GM21723 (cell line): Measurements from ENCODE around the gene ITGA1.

Experiments
- ATAC-seq: cut with Tn5 transposase; IDR thresholded peaks from one replicate; pipeline ENCODE4 v1.9.1; 2021; ENCODE audit warnings: mild to moderate bottlenecking, moderate library complexity; ENCODE audit not compliant: unreplicated experiment

Gene ITGA1

DNA sequence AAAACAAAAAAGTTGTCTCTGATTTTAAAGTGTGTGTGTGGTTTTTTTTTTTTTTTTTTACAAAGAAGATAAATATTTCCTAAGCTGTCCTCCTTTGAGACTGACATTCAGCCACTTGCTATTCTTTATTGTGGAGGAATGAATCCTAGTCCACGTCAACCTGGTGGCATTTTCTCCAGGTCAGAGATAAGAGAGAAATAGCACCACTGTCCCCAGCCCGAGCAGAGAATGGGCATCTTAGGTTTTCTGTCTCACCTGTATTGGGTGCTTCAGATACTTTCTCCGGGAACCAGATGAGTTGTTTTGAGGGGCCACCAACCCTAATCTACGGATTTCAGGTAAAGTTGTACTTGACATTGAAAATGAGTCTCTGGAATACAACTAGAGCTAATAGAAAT lies 202.8 kb downstream of the ITGA1 start:
- no peak for ATAC-seq

DNA sequence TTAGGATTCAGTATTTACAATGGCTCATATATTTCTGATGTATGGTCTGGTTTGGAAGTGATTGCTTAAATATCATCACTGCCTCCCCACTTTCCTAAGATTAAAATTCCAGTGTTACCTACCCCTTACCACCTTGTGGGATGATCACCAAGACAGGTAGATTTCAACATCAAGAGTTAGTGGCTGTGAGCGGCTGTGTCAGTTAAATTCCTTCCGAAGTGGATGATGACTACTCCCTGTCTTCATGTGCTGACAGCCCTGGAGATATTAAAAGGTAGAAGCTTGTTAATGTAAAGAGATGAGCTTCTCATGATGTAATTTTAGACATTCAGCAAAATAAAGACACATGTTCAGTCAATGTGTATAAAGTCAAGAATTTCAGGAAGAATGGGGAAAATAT lies 205.7 kb downstream of the ITGA1 start:
- ATAC-seq = no peak

DNA sequence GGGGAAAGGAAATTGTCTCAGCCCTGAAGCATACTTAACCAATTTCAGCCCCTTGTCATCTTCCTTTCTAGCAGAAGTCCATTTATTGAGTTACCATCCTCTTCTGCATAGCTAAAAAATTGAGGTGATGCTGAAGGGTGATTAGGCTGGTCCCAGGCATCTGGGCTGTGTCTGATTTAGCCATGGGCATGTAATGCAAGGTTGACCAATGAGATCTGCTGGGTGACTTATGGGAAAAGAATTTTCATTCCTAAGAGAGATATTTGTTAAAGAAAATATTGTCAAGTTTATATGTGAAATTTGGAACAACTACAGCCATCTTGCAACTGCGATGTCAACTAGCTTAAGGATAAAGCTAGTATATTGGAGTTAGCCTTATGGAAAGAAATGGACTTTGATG lies 206.6 kb downstream of the ITGA1 start:
- ATAC-seq = no peak

DNA sequence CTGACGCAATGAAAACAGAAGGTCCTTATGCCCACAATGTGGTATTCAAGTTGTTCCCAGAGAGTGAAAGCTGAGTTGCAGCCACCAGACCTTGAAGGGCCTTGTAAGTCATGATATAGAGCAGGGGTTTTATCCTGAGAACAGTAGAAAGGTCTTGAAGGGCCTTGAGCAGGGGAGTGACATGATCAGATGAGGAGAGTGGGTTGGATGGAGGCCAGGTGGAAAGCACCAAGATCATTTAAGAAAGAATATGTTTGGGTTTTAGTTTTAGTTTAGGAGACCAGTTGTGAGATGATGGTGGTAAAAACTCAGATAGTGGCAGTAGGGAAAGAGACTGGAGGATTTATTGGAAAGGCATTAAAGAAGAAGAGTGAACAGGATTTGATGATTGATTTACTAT lies 207.4 kb downstream of the ITGA1 start:
- no peak for ATAC-seq

DNA sequence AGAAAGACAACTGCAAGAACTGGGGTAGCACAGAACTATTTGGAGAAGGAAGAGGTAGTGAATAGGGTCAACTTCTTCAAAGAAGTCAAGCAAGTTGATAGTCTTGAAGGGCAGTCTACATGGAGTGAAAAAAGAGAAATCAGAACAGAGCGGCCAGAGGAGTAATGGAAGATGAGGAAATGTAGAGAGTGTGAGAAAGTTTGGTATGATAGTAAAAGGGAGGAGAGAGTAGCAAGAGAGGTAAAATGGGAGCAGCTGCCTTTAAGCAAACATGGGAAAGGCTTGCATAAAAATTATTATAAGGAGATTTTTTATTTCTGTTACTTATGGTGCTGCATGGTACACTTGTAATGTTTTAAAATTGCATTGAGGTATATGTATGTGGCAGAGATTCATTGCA lies 208.2 kb downstream of the ITGA1 start:
- no peak for ATAC-seq

DNA sequence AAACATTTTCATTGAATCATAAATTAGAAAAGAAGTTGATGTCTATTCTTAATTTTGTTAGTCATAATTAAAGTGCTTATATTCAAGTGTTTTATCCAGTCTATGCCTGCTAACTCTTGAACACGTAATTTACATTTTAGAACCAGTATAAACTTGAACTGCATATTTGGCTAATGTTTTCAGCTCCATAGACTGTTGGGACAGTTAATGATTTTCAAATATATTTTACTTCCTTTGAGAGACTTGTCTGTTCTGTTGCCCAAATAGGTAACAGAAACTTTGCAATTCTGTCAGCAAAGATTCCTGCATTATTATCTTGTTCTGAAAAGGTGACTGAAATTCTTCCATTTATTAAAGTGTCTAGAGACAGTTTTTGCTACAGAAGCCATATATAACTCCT lies 209.3 kb downstream of the ITGA1 start:
- ATAC-seq = no peak

DNA sequence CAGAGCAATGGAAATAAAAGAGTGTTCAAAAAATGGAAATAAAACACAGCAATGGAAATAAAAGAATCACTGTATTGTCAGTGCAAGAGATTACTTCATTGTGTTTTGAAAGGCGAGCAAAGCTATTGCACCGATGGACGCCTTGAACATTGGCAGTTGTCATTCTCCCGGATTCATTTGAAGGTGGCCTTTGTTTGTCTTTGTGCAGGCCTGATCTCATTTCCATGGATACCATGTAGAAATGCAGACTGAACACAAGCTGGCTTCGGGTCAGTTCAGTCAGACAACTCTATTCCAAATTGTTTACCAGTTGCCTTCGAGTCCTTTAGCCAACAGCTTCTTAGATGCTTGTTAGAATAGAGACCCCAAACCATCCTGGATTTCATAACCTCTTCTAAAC lies 209.7 kb downstream of the ITGA1 start:
- ATAC-seq = no peak

DNA sequence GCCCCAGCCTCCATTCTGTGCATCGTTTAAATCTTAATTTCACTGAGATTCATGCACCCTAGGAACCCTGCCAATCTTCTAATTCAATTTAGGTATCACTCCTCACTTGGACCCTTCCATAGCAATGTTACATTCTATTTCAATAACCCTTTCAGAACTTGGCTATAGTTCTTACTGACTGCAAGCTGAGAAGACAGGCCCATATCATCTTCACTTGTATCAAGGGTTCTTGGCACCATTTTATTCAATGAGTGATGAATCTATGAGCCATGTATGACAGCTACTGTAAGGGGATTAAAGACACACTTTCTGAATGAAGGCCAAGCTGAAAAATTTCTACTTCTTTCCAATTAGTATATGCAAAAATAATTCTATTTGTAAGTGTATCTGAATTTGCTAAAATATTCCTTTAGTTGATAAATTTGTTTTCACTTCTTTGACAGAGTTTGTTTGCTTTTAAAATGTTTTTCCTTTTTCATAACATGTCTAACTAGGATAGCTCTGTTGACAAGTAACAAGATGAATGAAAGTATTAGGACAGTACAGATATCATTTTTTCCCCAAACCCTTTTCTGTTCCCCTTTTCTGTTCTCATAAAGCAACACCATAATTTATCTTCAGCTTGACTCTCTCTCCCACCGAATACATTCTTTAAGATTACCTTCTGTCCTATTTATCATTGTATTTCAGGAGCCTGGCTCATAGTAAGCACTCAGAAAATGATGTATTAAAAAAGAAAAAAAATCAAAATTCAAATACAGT lies 211.0 kb downstream of the ITGA1 start:
- ATAC-seq = no peak

DNA sequence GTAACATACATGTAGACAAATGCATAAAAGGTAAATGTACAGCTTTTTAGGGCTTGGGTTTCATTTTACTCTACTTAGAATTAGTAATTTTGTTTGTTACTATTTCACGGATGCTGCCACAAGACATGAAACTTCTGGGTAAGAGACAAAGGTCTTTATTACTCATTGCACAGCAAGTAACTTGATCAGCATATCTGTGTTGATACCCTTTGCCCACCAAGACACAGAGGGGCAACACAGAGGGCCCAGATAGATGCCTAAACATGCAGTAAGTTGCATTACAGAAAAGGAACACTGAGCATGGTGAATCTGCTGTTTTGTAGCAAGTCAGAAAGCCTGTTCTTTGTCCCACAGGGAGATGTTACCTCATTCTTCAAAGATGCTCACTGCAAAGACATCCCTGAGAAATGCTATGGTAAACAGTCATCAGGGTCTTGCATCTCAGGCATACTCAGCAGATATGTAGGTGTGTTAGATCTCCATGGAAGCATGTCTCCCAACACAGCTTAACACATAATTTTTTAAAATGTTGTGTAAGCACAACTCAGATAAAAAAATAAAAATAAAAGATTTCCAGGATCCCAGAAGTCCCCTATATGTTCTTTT lies 211.7 kb downstream of the ITGA1 start:
- ATAC-seq = no peak

DNA sequence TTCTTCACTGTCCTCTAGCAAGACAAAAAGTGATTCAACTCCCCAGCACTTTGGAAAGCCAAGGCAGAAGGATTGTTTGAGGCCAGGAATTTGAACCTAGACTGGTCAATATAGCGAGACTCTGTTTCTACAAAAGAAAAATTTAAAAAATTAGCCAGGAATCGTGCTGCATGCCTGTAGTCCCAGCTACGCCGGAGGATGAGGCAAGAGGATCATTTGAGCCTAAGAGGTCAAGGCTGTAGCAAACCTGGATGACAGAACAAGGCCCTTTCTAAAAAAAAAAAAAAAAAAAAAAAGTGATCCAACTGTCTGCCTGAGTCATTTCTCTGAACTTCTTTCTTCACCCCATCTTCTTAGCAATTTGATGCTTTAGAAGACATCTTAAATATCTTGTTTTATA lies 213.8 kb downstream of the ITGA1 start:
- ATAC-seq = no peak

DNA sequence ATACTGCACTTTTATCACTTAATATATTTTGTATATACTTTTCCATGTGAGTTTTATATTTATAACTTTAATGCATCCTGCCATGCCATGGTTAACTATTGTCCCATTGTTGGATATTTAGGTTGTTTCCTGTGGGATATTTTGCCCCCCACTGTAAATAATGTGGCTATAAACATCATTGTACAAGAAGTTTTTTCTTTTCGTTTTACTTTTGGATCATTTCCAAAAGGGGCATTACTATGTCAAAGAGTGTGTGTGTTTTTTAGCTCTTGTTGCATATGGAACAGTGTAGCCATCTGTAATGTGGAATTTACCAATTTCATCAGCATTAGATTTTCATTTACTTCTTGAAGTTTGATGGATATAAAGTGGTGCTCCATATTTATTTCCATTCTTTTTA lies 214.8 kb downstream of the ITGA1 start:
- no peak for ATAC-seq

DNA sequence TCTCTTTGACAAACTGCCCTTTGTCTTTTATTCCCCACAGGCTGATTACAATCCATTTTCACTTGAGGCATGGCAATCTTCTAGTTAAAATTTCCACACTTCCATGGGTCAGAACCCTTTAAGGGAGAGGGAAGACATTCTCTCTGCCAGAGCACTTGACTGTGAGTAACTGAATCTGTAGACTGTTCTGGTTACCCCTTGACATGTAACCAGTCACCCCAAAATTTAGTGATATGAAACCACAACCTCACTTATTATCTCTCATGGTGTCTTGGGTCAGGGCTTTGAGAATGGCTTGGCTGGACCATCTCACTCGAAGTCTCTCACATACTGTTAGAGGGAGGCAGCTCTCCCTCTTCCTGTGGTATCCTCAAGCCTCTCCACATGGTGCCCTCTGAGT lies 215.4 kb downstream of the ITGA1 start:
- no peak for ATAC-seq

DNA sequence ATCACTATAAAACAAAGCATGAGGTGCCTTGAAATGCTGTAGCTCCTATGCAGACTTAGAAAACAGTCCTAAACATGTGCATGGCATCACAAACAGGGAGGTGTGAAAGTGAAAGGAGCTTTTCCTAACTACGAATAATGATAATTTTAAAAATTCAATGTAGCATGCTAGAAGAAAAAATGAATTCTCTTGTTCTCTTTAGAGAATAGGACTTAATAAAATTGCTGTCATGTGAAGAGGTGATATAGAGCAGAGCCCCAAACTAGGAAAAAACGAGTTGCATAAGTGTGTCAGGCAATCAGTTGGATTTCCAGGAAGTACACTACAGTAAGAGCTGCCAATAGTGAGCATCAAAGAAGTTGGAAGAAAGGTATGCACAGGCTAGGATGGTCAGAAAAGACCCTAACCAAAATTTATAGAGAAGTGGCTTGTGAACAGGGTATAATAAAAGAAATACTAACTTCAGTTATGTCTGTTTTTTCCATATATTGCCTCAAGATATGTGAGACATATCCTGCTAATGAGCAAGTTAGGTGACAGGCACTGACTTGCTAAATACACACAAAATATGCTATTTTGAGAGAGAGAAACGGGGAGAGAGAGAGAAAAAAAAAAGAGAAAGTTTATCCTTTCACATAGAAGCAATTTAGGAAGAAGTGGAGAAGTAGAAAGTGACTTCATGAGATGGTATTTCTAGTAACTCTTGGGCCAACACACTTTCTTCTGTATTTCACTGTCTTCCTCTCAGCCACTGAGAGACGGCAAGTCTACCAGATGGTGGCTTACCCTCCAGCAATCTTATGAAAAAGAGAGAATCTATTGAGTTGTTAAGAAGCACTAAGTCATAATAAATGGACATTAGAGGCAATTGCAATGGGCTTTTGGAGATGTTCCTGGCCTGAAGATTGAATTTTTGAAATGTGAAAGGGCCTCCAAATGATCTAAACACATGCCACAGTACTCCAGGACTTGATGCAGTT lies 219.5 kb downstream of the ITGA1 start:
- ATAC-seq = no peak

DNA sequence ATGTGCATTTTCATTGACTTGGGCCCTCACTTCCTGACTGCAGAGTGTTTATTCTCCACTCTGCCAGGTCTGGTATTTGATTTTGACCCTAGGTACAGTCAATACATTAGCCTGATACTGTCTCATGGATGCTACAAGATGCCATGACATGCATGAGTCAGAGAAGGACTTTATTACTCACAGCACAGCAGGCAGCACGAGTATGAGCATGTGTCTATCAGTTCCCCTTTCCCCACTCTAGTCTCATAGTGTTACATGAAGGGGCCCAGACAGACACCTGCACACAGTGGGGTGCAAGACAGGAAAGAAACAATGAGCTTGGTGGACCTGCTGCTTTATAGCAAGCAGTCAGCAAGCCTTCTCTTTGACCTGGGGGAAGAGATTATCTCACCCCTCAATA lies 221.0 kb downstream of the ITGA1 start:
- peak; percentile 96 for ATAC-seq
